Activated CD8-positive, alpha-beta memory T cell treated with anti-CD3 and anti-CD28 coated beads, Interleukin-2, amount 50 U/mL, for 1 hour (primary cell): ENCODE results near the gene COA1.
"Not testable (repeated sequence)": the region's sequence is repeated elsewhere in the genome, so short reads cannot be mapped to it uniquely, and the experiment has no call there.

Source experiments
- DNase-seq: peaks from one replicate; pipeline ENCODE4 v3.0.0-alpha.2; 2020; ENCODE audit errors: extremely low read depth

The COA1 gene

DNA sequence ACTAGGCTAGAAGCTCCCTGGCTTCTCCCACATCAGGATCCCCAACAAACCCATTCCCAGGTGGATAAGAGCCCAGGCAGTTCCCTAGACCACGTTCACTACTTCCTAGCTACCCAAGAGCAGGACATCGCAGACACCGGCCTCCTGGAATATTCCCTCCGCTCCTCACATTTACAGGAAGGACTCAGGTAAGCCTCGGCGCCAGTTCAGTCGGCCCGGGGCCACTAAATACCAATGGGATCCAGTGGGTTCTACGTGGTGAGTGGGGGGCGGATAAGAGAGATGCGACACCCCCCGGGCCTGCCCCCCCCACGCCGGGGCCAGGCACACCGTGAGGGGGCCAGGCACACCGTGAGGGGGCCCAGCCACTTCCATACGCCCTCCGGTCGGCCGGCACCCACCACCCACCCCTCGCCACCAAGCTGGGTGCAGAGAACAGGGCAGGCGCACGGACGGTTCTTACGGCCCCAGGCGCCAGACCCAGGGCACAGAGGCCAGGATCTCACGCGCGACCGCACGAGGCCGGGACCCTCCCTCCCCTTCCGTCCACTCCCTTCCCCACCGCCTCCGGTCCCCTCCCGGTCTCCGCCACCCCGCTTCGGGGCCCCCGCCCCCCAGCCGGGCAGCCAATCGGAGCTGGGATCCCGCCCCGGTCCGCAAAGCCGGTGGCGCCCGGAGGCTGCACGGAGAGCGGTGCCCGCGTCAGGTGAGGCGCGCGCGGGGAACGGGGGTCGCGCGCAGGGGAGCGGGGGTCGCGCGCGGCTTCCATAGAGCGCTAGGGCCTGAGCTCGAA is 28.9 kb upstream of the COA1 start, which contains the start of gene BLVRA:
Gene BLVRA (plus strand): TSS at position 652 of the 793 bp plus-strand sequence. CDS start 12,479 bp downstream, outside the sequence.
- DNase-seq: no peak

DNA sequence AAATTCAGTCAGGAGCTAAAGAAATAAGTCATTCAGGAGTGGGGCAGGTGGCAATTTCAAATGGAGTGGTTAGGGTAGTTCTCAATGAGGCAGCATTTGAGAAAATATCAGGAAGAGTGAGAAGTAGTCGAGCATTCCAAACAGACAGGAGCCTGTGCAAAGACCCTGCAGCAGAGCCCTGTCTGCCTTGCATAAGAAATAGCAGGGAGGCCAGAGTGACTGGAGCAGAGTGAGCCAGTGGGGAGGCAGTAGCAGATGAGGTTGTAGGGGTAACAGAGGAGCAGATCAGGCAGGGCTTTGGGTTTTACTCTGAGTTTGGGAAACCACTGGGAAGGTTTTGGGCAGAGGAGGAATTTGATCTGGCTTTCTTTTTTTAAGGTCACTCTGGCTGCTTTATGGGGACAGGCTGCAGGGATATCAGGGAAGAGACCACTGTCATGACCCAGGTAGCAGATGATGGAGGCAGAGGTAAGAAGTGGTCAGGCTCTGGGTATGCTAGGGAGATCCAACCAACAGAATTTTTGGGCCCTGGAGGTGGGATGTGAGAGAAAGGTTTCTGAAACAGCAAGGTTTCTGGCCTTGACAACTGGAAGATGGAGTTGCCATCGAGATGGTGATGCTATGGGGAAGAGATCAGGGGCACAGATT is 27.9 kb upstream of the COA1 start:
- no peak for DNase-seq

DNA sequence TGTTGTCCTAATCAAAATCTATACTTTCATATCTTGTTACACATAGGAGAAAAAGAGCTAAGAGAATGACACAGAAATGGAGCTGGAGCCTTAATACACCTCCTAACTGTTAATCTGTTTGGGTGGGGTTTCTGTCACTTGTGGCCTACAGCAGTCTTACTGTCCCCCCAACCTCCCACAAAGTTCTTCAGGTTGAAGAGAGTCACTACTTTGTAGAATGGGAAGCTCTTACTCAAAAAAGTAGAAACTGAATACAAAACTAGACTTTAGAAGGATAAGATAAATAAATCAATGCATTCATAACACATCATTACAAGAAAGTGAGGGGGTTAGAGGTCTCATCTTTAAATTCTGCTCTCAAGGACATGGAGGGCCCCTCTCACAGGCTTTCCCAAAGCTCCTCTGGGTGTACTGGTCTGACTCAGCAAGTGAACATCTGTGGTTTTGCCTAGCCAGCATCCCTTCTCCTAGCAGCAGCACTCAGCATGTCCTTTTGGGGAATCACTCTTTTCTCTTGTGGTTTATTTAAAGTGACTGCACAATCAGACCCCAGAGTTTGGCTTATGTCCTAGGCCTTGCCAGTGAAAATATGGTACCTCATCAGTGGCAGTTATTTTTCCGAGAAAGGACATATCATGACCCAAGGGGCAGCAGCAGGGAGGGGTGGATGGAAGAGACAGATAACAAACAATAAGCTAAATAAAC is 27.2 kb upstream of the COA1 start:
- no peak for DNase-seq

DNA sequence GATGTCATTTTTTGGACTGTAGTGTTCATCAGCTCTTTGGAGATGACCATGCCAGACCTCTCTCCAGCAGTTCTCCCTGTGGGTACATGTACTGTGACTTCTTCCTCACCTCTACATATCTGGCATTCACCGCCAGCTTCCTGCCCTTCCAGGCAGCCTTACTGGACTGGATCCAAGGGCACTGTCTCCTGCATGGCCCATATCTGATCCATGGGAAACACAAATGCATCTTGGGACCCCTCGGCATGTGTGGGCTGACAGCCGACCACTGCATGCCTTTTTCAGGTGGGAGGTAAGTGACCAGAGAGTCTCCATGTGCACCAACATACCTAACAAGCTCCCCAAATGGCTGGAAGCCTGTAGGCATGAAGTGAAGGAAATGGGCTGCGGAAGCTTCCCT is 25.3 kb upstream of the COA1 start:
- DNase-seq: no peak

DNA sequence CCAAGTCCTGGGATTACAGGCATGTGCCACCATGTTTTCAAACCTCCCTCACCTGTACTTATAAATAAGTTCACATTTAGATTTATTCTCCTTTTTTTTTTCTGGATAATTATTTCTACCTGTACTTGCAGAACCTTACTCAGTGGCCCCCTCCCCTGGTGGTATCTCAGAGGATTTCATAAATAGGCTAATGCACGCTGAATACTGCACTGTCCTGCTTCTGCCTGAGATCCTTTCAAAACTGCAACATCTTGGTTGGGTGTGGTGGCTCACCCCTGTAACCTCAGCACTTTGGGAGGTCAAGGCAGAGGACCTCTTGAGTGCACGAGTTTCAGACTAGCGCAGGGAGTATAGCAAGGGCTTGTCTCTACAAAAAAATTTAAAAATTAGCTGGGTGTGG is 24.5 kb upstream of the COA1 start:
- DNase-seq: no peak

DNA sequence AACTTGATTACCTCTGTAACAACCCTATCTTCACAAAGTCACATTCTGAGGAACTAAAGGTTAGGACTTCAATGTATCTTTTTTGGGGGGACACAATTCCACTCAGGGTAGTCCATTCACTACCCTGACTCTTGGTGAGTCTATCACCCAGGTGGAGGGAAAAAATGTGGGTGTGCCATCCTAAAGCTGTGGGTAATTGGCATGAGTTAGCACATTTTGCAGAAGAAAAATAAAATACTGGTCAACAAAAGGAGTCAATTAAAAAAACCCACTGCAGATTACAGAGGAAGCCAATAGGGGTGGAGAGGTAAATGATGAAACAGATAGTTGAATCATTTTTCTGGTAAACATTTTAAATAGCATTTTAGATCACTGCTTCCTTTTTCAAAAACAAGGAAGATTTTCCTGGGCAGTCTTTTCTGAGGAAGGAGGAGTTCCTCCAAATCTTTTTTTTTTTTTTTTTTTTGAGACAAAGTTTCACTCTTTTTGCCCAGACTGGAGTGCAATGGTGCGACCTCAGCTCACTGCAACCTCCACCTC is 24.0 kb upstream of the COA1 start:
- DNase-seq: no peak

DNA sequence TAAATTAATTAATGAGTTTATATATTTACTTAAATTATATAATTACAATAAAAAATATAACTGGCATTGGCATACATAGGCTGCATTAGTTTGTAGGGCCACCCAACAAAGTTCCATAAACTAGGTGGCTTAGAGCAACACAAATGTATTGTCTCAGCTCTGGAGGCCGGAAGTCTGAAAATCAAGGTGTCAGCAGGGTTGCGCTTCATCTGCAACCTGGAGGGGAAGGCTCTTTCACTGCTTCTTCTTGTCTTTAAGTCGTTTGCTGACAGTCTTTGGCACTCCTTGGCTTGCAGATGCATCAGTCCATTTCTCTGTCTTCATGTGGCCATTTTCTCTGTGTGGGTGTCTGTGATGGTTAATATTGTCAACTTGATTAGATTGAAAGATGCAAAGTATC is 23.1 kb upstream of the COA1 start:
- DNase-seq: no peak

DNA sequence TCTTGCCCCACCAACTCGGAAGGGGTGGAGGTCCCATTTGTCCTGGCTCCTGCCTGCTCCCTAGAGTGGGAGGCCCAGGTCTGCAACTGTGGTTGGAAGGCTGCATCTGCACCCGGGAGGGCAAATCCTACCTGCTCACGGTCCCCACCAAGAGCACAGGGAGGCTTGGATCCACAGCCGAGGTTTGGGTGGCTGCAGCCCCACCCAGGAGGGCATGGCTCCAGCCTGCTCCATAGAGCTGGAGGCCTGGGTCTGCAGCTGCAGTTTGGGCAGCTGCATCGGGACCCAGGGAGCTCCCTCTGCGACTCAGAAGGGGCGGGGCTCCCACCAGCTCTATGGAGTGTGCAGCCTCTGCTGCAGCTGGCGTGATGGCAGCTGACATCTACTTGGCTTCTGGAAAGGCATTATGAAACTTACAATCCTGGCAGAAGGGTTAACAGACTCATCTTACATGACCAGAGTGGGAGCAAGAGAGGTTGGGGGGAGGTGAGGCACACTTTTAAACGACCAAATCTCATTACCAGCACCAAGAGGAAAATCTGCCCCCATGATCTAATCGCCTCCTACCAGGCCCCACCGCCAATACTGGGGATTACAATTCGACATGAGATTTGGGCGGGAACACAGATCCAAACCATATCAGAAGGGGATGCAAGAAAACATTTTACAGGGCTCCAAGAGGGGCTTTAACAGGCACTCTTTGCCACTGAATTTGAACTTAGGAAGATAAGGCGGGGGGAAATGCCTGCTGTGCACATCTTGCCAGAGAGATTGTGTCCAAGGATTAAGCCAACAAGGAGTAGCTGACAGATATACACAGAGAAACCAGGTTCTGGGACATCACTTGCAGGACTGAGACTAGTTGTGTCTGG is 20.9 kb upstream of the COA1 start:
- DNase-seq: no peak

DNA sequence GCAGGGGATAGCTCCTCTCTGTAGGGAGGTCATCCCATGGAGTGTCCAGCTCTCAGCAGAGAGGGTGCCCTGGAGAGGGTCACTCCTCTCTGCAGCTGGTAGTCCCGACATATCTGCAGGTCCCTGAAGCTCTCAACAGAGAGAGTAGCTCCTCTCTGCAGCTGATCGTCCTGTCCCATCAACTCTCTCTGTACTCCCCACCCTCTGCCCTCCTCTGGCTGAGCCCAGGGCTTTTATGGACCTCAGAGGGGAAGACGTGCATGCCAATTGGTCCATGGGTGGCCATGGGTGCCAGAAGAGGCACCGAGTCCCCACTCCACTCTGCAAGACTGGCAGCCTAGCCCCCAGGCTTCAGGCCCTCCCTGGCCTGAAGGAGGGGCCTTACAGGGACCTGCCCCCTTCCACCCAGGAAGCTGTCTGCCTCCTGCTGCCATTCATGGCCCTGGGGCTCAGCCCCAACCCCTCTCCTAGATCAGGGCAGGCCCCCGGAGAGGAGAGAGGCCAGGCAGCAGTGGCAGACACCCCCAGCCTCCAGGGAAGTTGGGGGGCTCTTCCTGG is 20.1 kb upstream of the COA1 start:
- no peak for DNase-seq

DNA sequence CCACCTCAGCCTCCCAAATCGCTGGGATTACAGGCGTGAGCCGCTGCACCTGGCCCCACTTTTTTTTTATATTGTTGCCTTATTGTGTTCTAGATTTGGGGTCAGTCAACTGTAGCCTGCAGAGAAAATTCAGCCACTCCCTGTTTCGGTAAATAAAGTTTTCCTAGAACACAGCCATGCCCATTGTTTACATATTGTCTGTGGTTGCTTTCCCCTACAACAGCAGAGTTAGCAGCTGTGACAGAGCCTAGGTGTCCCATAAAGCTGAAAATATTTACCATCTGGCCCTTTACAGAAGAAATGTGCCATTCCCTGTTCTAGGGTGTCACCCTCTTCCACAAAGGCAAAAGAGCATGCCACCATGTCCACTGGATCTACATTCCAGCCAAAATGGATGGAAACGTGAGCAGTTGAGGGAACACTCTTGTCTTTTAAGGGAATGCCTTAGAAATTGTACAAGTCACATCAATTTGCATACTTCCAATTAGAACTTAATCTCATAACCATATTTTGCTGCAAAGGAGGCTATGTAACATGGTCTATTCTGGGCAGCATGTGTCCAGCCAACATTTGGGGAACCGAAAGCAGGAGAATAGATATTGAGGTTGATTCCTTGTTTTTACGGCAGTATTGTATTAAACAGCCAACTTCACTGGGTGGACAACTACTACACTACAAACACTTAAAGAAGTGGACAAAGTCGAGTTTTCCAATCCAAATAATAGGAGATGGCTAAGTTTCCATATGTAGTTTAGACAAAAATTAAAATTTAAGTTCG is 18.2 kb upstream of the COA1 start:
- DNase-seq: no peak

DNA sequence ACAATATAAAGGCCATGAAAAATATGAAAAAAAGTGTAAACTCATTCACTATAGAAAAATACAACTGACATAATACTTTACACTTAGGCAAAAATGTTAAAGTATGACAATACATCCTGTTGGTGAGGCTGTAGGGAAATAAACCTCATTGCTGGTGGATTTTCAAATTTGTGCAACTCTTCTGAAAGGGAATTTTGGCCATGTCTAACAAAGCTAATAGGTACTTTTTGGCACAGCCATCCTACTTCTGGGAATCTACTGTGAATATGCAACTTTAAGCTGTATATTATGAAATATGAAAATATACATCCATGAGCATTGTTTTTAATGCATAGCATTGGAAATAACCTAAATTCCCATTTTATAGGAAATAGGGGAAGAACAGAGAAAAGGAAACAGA is 13.4 kb upstream of the COA1 start:
- DNase-seq: no peak

DNA sequence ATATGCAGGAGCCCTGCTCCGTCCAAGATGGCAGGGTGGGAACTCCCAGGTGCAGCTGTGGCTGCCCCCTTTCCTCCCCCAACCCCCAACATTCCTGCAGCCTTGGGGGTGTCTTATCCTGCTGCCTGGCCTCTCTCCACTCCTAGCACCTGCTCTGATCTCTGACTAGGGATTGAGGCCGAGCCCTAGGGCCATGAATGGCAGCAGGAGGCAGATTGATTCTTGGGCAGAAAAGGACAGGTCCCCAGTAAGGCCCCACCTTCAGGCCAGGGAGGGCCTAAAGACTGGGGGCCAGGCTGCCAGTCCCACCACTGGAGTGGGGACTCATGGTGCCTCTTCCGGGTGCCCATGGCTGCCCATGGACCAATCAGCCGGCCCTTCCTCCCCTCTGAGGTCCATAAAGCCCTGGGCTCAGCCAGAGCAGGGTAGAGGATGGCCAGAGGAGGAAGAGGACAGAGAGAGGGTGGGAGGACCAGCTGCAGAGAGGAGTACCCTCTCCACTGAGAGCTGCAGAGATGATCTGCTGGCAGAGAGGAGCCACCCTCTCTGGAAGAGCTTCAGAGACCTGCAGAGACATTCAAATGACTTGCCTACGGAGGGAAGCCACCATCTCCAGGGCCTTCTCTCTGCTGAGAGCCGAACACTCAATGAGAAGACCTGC is 8.3 kb upstream of the COA1 start:
- DNase-seq: no peak

DNA sequence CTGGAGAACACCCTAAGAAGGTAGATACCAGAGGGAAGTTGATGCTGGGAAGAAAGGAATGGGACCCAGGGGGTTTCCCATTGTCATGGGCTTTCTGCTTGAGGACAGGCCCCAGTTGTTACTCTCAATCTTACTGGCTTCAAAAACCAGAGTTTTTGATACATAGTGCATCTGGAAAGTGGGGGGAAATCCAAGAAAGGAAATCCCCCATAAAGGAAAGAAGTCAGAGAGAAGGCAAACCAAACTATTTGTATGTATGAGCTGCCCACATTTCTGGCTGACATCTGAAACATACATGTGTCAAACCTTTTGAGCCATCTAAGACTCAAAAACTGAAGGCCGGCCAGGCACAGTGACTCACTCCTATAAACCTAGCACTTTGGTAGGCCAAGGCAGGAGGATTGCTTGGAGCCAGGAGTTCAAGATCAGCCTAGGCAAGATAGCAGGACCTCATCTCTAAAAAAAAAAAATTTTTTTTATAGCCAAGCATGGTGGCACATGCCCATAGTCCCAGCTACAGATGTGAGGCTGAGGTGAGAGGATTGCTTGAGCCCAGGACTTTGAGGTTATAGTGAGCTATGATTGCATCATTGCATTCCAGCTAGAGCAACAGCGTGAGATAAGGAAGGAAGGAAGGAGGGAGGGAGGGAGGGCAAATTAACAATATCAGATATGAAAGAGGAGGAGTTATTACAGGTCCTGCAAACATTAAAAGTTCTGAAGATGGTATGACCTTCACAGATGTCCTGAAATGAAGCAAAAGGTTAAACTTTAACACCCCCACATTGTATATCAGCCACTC is 6.7 kb upstream of the COA1 start:
- DNase-seq: no peak

DNA sequence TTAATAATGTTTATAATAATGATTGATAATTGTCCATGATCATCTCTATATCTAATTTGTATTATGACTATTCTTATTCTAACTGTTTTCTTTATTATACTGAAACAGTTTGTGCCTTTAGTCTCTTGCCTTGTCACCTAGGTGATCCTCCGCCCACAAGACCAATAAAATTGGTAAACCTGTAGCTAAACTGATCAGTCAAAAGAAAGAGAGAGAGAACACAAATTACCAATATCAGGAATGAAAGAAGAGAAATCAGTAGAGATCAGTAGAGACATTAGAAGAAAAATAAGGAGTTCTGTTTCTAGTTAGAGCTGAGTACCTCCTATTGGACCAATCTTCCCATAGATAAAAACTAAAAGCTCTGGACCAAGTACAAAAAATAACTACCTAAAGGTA is 6.1 kb upstream of the COA1 start:
- no peak for DNase-seq

DNA sequence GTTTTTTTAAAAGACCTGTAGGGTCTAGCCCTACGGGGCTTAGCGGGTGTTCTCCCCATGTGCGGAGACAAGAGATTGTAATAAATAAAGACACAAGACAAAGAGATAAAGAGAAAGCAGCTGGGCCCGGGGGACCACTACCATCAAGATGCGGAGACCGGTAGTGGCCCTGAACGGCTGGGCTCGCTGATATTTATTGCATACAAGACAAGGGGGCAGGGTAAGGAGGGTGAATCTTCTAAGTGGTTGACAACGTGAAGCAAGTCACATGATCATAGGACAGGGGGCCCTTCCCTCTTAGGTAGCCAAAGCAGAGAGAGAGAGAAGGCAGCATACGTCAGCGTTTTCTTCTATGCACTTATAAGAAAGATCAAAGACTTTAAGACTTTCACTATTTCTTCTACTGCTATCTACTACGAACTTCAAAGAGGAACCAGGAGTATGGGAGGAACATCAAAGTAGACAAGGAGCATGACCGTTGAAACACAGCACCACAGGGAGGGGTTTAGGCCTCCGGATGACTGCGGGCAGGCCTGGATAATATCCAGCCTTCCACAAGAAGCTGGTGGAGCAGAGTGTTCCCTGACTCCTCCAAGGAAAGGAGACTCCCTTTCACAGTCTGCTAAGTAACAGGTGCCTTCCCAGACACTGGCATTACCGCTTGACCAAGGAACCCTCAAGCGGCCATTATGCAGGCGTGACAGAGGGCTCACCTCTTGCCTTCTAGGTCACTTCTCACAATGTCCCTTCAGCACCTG is 5.4 kb upstream of the COA1 start:
- not testable (repeated sequence) for DNase-seq

DNA sequence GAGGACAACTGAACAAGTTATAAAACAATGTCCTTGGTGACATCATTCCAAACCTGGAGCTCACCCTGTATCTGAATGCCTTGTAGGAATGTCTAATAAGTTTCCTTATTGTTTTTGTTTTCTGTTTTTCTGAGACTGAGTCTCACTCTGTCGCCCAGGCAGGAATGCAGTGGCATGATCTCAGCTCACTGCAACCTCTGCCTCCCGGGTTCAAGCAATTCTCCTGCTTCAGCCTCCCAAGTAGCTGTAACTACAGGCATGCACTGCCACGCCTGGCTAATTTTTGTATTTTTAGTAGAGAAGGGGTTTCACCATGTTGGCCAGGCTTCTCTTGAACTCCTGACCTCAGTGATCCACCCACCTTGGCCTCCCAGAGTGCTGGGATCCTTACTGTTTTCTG is 2.2 kb upstream of the COA1 start:
- not testable (repeated sequence) for DNase-seq

DNA sequence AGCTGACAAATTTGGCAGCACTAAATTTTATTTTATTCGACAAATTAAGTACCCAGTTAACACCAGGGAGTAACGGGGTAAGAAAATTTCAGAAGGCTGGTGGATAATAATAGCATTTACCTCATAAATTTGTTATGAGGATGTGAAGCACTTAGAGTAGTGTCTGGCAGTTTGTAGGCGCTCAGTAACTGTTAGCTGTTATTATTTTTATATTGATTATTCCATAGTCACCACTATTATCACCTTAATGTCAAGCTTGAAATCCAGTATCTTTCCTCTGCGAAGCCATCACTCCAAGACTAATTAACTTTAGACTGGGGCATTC is 563 bp upstream of the COA1 start:
- no peak for DNase-seq

DNA sequence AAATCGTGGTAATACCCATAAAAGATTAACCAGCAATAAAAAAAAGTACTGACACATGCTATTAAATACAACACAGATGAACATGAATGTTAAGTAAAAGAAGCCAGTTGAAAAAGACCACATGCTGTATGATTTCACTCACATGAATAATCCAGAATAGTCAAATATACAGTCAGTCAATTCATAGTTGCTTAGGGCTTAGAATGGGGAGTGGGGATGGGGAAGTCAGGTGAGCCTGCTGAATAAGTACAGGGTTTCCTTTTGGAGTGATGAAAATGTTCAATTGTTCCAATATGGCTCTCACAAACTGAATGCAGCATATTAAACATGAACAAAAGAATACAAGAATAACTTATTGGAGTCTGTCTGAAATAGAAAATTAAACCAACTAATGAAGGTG is 1.8 kb downstream of the COA1 start:
- DNase-seq: no peak

DNA sequence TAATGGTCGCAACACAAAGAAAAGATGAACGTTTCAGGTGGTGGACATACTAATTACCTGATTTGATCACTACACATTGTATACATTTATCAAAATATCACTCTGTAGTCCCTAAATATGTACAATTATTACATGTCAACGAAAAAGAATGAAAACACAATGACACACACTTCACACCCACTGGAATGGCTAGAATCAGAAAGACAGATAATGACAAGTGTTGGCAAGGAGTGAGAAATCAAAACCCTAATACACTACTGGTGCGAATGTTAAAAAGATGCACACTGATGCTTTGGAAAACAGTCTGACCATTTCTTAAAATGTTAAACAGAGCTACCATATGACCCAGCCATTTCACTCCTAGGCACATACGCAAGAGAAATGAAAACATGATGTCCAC is 2.3 kb downstream of the COA1 start:
- DNase-seq: no peak
